ENCODE data around the gene TGFBR3. TPM values are rescaled to one million over a fixed set of nuclear protein-coding genes. Genes with fewer than 3 reads are reported as not detected.

The TGFBR3 gene
- total and polyA plus RNA-seq, 2 of the 8 experiments (the other 6 are each of a cell fraction or from before 2014, with no cell fraction given) = 2.0 to 6.1 TPM

DNA sequence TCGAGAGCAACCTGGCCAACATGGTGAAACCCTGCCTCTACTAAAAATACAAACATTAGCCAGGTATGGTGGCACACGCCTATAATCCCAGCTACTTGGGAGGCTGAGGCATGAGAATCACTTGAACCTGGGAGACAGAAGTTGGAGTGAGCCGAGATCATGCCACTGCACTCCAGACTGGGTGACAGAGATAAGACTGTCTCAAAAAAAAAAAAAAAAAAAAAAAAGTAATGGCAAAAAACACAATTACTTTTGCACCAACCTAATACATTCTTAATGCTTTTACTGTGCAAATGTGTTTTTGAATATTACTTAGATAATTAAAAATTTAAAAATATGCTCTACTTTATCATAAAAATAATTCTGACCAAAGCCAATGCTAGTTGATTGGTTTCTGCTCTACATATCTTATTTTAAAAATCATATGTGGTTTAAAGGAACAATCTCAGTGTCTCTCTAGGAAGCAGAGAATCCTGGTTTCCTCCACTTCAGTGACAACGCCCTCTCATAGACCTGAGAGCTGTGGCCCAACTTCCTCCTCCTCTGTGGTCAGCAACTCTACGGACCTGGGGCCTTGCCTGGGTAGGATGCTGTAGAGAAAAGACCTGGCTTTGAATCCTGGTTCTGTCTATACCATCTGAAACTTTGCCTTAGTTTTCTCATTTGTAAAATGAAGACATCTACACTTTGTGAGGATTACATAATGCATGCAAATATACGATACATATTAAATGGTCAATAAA lies 64.7 kb downstream of the TGFBR3 start:
- Histone ChIP-seq H3K14ac (ENCODE audit: insufficient read length) (no peak overlapping the region), H2BK15ac (ENCODE audit: low read length) (no peak overlapping the region), H2AK5ac (ENCODE audit: low read depth, low read length) (no peak overlapping the region), H3K23ac (ENCODE audit: insufficient read length) (no peak overlapping the region), H3K79me2 (ENCODE audit: control insufficient read depth in 1 of 2, insufficient read depth in 2 of 2, low read length in 2 of 2) (no peaks in the 10 kb centered on the region), H3K36me3 (ENCODE audit: control insufficient read depth in 2 of 4, insufficient read depth in 4 of 4, low read length in 3 of 4) (no peaks in the 10 kb centered on the region), H4K91ac (replicated peaks; ENCODE audit: insufficient read length, low read length) (no peak overlapping the region), H3K56ac (replicated peaks; ENCODE audit: insufficient read length, low read depth, low read length) (no peak overlapping the region), H2BK12ac (ENCODE audit: low read depth, low read length) (no peak overlapping the region), H3K4me3 (ENCODE audit: extremely low read depth in 1 of 4, insufficient read depth in 2 of 4, low read depth in 3 of 4, low read length in 4 of 4) (no peak overlapping the region), H3K27ac (ENCODE audit: low read depth, low read length) (no peak overlapping the region), H3K9ac (replicated peaks in 1 of 4; ENCODE audit: extremely low read depth in 1 of 4, low read depth in 3 of 4, low read length in 3 of 4) (no peak overlapping the region), H3K18ac (ENCODE audit: extremely low read depth, low read length) (no peak overlapping the region), H2BK20ac (ENCODE audit: low read length) (no peak overlapping the region), H4K8ac (ENCODE audit: extremely low read depth, insufficient read depth, low read length) (no peak overlapping the region), H3K4me1 (replicated peaks in 1 of 4; ENCODE audit: control insufficient read depth in 3 of 4, insufficient read depth in 4 of 4, low read length in 3 of 4) (0 out of 7 replicates have a peak, but pooled peaks cover 0 to 4% (median 0%) of the 10 kb centered on the region in 4 experiments), H3K23me2 (ENCODE audit: low read depth, low read length) (no peaks in the 10 kb centered on the region), H4K20me1 (replicated peaks in 1 of 2; ENCODE audit: control insufficient read depth in 1 of 2, insufficient read depth in 2 of 2, low read length in 2 of 2) (no peaks in the 10 kb centered on the region), H3K4ac (replicated peaks; ENCODE audit: insufficient read length, low read depth, low read length) (no peak overlapping the region), H2BK120ac (replicated peaks; ENCODE audit: low read depth, low read length) (no peak overlapping the region), H4K5ac (ENCODE audit: insufficient read length, low read depth, low read length) (no peak overlapping the region), H2AFZ (ENCODE audit: low read length) (no peak overlapping the region), H3K79me1 (ENCODE audit: low read depth, low read length) (no peaks in the 10 kb centered on the region), H3K4me2 (ENCODE audit: insufficient read depth in 1 of 2, low read depth in 2 of 2, low read length in 2 of 2) (no peak overlapping the region), H2BK5ac (ENCODE audit: low read depth, low read length) (no peak overlapping the region), H3K27me3 (replicated peaks in 1 of 4; ENCODE audit: control insufficient read depth in 3 of 4, extremely low read depth in 1 of 4, insufficient read depth in 3 of 4, low read length in 3 of 4) (no peaks in the 10 kb centered on the region), H3K9me3 (ENCODE audit: insufficient read depth in 2 of 2, low read depth in 1 of 2, low read length in 1 of 2) (no peaks in the 10 kb centered on the region)
- whole genome bisulfite sequencing, 2 experiments (ENCODE audit: extremely low coverage in 1 of 2, insufficient coverage in 1 of 2, insufficient read length in 1 of 2, insufficient replicate concordance in 2 of 2, low coverage in 1 of 2, low lambda C conversion rate in 2 of 2, missing lambda C conversion rate in 1 of 2) = 91% methylated on average over 6 of the region's 6 CpGs; no CpG with 5 or more reads in 1 of the 2 experiments
- ChIA-PET POLR2A (ENCODE audit: partially characterized antibody) (interaction anchor here (0.6 kb wide), 1 partner anchor 208 kb away, joined by 3 read pairs; no protein-coding TSS in a partner anchor), CTCF (ENCODE audit: partially characterized antibody) (interaction anchor here (0.9 to 1.1 kb wide), 2 partner anchors 9 to 25 kb away, joined by 3 read pairs; no protein-coding TSS in a partner anchor)
- FAIRE-seq = no peak
- DNase-seq (ENCODE audit: low read depth in 1 of 2, low spot score in 2 of 2) = no peak
- TF ChIP-seq SP2 (IDR thresholded peaks at IDR 0.05; ENCODE audit: low read length) (no peak), TBP (IDR thresholded peaks at IDR 0.05; ENCODE audit: low read depth, low read length) (no peak), CHD2 (IDR thresholded peaks at IDR 0.05; ENCODE audit: low read length) (no peak), SIX5 (IDR thresholded peaks at IDR 0.05; ENCODE audit: low read depth, low read length) (no peak), POU5F1 (IDR thresholded peaks at IDR 0.05; ENCODE audit: low read depth, low read length) (no peak), EZH2 (IDR thresholded peaks at IDR 0.05; ENCODE audit: low read depth, low read length, severe bottlenecking) (no peak), ZNF274 (IDR thresholded peaks at IDR 0.05; ENCODE audit: borderline replicate concordance, extremely low read depth, low read length) (no peak), RNF2 (IDR thresholded peaks at IDR 0.05; ENCODE audit: borderline replicate concordance, low read depth, low read length, missing control alignments, poor library complexity, severe bottlenecking) (no peak), CBX5 (IDR thresholded peaks at IDR 0.05; ENCODE audit: low read depth, low read length) (no peak)

Measured in H1 (cell line).